GM19193 (cell line): ENCODE data around the gene MYOM3.

Source experiments
- POLR2A ChIP-seq: IDR thresholded peaks from 4 replicates; pipeline ENCODE4 v1.6.1; 2011; ENCODE audit not compliant: insufficient read depth, insufficient read length; ENCODE audit errors: extremely low read depth

The MYOM3 gene

GRCh38 chr1:24111996-24112779 is at the start of gene MYOM3:
TSS of gene MYOM3 (minus strand) at chr1:24112135. CDS start at chr1:24108636, 3,499 bp downstream.
- no peak for TF ChIP-seq POLR2A

- TF ChIP-seq POLR2A: no peak
Observed at GRCh38 chr1:24161270-24161669, 49.3 kb upstream of the MYOM3 start.

DNA sequence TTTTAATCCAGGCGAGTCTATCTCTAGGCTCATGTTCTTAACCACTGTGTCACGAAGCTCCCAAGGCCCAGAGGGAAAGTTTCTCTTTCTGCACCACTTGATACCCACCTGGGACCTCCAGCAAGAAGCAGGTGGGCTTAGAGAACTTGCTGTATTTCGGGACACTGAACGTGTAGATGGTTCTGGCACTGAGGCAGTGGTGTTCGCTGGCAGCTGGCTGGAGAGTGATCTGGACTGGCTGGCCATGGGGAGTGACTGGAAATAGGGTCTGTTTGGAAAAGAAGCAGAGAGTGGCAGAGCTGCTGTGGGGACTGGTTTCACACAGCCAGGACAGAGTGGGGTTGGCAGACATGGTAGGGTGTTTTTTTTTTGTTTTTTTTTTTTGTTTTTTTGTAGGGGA is 47.4 kb upstream of the MYOM3 start:
- TF ChIP-seq POLR2A: no peak

GRCh38 chr1:24157918-24158481 is 46.1 kb upstream of the MYOM3 start:
- TF ChIP-seq POLR2A: no peak

GRCh38 chr1:24156542-24157260 is 44.8 kb upstream of the MYOM3 start:
- TF ChIP-seq POLR2A: no peak

- TF ChIP-seq POLR2A: no peak
Observed at GRCh38 chr1:24155011-24155782, 43.3 kb upstream of the MYOM3 start.

DNA sequence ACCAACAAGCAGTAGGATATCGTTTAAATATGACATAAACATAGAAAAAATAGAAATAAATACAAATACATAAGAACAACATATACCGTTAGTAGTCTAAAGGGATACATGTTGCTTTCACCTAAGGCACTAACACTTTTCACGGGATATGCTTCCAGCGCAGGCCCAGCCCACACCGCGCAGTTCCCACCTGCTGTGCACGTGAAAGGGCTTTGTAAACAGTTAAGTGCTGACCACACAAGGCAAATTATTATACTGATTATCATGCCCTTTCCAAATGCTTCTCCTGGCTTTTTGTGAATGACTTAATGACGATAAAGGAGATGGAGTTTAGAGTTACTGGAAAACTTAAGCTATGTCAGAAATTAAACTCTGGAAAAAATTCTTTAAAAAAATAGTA is 42.3 kb upstream of the MYOM3 start:
- no peak for TF ChIP-seq POLR2A

GRCh38 chr1:24152631-24153494 is 40.9 kb upstream of the MYOM3 start:
- TF ChIP-seq POLR2A: no peak

GRCh38 chr1:24151175-24151533 is 39.2 kb upstream of the MYOM3 start:
- no peak for TF ChIP-seq POLR2A

- TF ChIP-seq POLR2A: no peak
Observed at GRCh38 chr1:24150234-24151174, 38.6 kb upstream of the MYOM3 start.

- no peak for TF ChIP-seq POLR2A
Observed at GRCh38 chr1:24149866-24150233, 37.9 kb upstream of the MYOM3 start.

DNA sequence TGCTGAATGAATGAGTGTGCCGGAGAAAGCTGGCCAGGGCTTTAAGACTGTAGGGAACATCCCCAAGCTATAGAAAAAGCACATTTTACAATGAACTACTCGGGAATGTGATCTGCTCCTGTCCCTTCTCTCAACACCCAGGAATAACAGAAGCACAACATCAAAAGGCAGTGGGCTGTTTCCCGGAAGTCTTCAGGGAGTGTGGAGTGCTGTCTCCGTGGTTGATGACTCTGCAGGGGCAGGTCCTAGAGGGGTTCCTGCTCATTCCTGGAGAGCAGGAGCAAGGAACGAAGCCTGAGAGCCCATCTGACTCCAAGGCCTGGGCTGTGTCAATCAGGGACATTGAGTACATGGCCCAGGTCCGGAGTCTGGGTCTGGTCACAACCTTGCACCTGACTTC is 35.9 kb upstream of the MYOM3 start:
- no peak for TF ChIP-seq POLR2A

DNA sequence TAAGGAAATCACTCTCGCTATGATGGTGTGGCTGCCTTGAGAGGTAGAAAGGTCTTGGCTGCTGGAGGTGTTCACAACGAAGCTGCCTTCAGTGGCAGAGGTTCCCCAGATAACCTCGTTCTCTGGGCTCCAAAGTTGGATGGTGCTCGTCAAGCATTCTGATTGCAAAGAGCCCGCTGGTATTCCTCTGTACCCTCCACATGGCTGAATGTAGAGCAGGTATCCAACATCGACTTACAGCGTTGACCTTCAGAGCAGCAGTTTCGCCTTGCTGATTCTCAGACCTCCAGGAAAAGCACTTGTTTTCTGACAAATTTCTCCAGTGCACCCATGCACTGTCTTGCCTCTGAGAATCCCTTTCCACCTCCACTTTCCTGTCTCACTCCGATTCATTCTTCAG is 35.3 kb upstream of the MYOM3 start:
- TF ChIP-seq POLR2A: no peak

GRCh38 chr1:24142546-24143534 is 30.9 kb upstream of the MYOM3 start, which contains the start of gene IL22RA1:
TSS of gene IL22RA1 (minus strand) at chr1:24143140. CDS start at chr1:24143082, 58 bp downstream.
- TF ChIP-seq POLR2A: no peak
